Tibial artery (tissue), 4 donors: ENCODE data around the gene EIF3F.

ENCODE experiments used
- DNase-seq, 2 donors: peaks; one replicate each; pipeline ENCODE4 v3.0.0-alpha.2; 2019
- H3K27ac ChIP-seq, 2 donors: fragments of 200-600 bp; sonication (generic) in 1 of 2; 1 replicate in 1 of 2; 2 replicates in 1 of 2; pipeline ENCODE4 v1.5.1; 2018 to 2019; ENCODE audit warnings: mild to moderate bottlenecking in 1 of 2
- H3K27me3 ChIP-seq, 2 donors: fragments of 200-600 bp; sonication (generic) in 1 of 2; one replicate each; pipeline versions ENCODE4 v1.5.1 to v1.6.0; 2016 to 2019
- H3K36me3 ChIP-seq, 3 donors: fragments of 200-600 bp; sonication (generic) in 2 of 3; one replicate each; pipeline ENCODE4 v1.5.1; 2016 to 2019; ENCODE audit warnings: mild to moderate bottlenecking in 2 of 3
- H3K4me1 ChIP-seq, 4 donors: fragments of 200-600 bp; sonication (generic) in 2 of 4; 1 replicate in 3 of 4; 2 replicates in 1 of 4; pipeline ENCODE4 v1.5.1; 2016 to 2019
- H3K4me3 ChIP-seq, 2 donors: fragments of 200-600 bp; sonication (generic) in 1 of 2; 1 replicate in 1 of 2; 2 replicates in 1 of 2; pipeline ENCODE4 v1.5.1; 2018 to 2019; ENCODE audit warnings: mild to moderate bottlenecking in 2 of 2
- H3K9me3 ChIP-seq, 3 donors: fragments of 200-600 bp; sonication (generic) in 1 of 3; one replicate each; pipeline ENCODE4 v1.5.1; 2016 to 2019
- intact Hi-C: fragments of 100-400 bp; cut with DNase I; formaldehyde crosslinking; loops from one replicate; pipeline ENCODE4 v1.15.0; 2023; ENCODE audit warnings: low total_unique reads
- TF ChIP-seq, protein P1 (sequence below), 2 experiments: fragments of 200-600 bp in 1 of 2; fragments of 450-650 bp in 1 of 2; IDR thresholded peaks; one replicate each; pipeline ENCODE4 v1.5.1; 2017 to 2019; ENCODE audit warnings: antibody characterized with exemption in 2 of 2, mild to moderate bottlenecking in 1 of 2, moderate library complexity in 1 of 2

EIF3F gene

DNA sequence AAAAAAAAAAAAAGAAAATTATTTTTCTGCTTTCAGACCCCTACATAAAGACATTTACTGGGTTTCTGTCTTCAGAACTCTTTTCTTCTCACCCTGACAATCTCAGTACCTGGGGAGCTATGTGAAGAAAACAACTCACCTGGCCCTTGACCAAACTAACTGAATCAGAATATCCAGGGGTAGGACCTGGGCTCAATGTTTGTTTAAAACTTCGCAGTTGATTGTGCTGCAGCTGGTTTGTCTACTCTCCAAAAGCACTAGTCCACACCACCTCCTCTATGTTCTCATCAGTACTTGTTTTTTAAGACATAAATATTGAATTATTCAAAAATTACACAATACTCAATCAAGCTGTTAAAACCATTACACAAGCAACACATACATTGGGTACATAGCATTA lies 34.8 kb downstream of the EIF3F start:
- Histone ChIP-seq H3K9me3 (no peaks in the 10 kb centered on the region), H3K27ac (no peak overlapping the region), H3K27me3 (peaks cover 0 to 17% of the 10 kb centered on the region in 2 donors), H3K4me1 (peaks cover 0 to 26% (median 12%) of the 10 kb centered on the region in 4 donors), H3K36me3 (no peaks in the 10 kb centered on the region), H3K4me3 (no peak overlapping the region)
- no peak for DNase-seq
- intact Hi-C loops, result no loop called here
- TF ChIP-seq, protein P1, sequence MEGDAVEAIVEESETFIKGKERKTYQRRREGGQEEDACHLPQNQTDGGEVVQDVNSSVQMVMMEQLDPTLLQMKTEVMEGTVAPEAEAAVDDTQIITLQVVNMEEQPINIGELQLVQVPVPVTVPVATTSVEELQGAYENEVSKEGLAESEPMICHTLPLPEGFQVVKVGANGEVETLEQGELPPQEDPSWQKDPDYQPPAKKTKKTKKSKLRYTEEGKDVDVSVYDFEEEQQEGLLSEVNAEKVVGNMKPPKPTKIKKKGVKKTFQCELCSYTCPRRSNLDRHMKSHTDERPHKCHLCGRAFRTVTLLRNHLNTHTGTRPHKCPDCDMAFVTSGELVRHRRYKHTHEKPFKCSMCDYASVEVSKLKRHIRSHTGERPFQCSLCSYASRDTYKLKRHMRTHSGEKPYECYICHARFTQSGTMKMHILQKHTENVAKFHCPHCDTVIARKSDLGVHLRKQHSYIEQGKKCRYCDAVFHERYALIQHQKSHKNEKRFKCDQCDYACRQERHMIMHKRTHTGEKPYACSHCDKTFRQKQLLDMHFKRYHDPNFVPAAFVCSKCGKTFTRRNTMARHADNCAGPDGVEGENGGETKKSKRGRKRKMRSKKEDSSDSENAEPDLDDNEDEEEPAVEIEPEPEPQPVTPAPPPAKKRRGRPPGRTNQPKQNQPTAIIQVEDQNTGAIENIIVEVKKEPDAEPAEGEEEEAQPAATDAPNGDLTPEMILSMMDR (IDR thresholded peaks at IDR 0.05), result no peak

DNA sequence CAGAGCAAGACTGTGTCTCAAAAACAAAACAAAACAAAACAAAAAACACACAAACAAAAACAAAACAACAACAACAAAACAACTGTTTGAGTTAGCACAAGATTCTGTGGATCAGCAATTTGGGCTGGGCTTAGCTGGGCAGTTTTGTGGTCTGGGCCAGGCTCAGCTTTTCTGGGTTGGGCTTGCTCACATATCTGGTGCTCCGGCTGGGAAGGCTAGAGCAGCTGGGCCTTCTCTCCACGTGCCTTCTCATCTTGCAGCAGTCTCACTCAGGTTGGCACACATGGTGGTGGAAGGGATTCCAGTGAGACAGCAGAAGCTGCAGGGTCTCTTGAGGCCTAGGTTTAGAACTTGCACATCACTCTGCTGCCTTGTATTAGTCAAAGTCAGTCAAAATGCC lies 35.7 kb downstream of the EIF3F start:
- H3K27me3 ChIP-seq, result peaks cover 0 to 17% of the 10 kb centered on the region in 2 donors
- no peak for DNase-seq
- intact Hi-C loops, result no loop called here

DNA sequence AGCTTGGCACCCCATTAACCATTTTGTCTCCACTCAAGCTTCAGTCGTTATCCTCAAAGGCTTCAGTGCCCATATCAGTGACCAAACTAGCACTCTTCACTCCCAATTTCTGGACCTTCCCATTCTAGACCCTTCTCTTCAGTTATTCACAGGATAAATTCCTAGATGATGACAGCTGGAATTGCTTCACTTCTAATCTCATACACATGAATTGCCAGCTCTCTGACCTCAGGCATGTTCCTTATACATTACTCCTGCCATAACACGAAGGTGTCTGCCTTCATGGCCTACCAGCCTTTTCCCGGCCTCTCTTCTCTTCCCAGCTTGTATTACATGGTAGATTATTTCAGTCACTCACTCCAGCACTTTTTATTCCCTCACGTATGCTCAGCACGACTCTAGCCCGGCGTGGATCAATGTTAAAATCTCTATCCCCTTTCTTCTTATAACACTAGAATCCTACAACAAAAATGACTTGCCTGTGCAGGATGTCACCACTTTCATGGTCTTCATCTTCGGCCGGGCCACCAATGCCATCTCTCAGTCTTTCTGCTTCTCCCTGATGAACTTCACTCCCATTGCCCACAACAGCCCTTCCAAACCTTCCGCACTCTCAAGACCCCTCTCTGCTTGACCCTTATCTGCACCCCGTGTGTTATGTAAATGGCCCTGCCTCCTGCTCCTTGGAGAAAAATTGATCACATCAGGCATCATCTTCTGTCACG lies 36.9 kb downstream of the EIF3F start:
- DNase-seq, result no peak
- H3K4me3 ChIP-seq, result no peak overlapping the region
- intact Hi-C loops, result no loop called here
- H3K36me3 ChIP-seq, result no peaks in the 10 kb centered on the region
- no peak overlapping the region for H3K27ac ChIP-seq
- H3K9me3 ChIP-seq, result no peaks in the 10 kb centered on the region
- H3K27me3 ChIP-seq, result peaks cover 0 to 17% of the 10 kb centered on the region in 2 donors
- TF ChIP-seq, protein P1 (IDR thresholded peaks at IDR 0.05), result no peak
- peaks cover 0 to 14% (median 12%) of the 10 kb centered on the region in 4 donors for H3K4me1 ChIP-seq

More for the DNA sequence above, 35.7 kb downstream of the EIF3F start:
- Histone ChIP-seq H3K9me3 (no peaks in the 10 kb centered on the region), H3K36me3 (no peaks in the 10 kb centered on the region), H3K4me1 (peaks cover 0 to 25% (median 12%) of the 10 kb centered on the region in 4 donors), H3K27ac (no peak overlapping the region), H3K4me3 (no peak overlapping the region)
- TF ChIP-seq, protein P1 (IDR thresholded peaks at IDR 0.05), result no peak

DNA sequence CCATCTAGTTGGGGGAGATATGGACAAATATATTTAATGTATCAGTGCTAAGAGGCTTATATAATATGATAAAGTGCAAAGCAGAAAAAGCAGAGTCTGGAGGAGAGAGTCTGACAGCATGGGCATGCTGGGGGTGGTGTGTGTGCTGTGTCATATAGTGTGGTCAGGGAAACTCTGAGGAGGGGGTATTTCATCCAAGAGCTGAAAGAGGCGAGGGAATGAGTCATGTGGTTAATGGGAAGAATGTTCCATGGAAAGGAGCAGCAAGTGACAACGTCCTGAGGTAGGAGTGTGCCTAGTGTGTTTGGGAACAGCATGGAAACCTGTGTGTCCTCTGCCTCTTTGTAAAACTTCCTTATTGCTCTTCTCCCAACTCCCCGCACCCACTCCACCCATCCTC lies 38.0 kb downstream of the EIF3F start:
- Histone ChIP-seq H3K27ac (no peak overlapping the region), H3K4me1 (peaks cover 0 to 9% (median 4%) of the 10 kb centered on the region in 4 donors), H3K9me3 (no peaks in the 10 kb centered on the region), H3K36me3 (no peaks in the 10 kb centered on the region), H3K4me3 (no peak overlapping the region), H3K27me3 (peaks cover 0 to 16% of the 10 kb centered on the region in 2 donors)
- TF ChIP-seq, protein P1 (IDR thresholded peaks at IDR 0.05), result no peak
- DNase-seq, result no peak
- intact Hi-C loops, result no loop called here

DNA sequence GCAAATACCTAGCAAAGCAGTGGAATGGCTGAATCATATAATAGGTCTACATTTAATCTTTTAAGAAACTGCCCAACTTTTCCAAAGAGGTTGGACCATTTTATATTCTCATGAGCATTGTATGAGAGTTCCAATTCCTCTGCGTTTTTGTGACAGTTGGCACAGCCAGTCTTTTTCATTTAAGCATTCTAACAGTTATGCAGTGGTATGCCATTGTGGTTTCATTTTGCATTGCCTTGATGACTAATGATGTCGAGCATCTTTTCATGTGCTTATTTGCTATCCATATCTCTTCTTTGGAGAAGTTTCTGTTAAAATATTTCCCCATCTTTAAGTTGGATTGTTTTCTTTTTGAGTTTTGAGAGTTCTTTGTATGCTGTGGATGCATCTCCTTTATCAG lies 38.7 kb downstream of the EIF3F start:
- H3K4me1 ChIP-seq, result peaks cover 0 to 10% (median 2%) of the 10 kb centered on the region in 4 donors
- intact Hi-C loops, result no loop called here
- TF ChIP-seq, protein P1 (IDR thresholded peaks at IDR 0.05), result no peak
- peaks cover 0 to 18% of the 10 kb centered on the region in 2 donors for H3K27me3 ChIP-seq
- H3K4me3 ChIP-seq, result no peak overlapping the region
- no peaks in the 10 kb centered on the region for H3K36me3 ChIP-seq
- no peaks in the 10 kb centered on the region for H3K9me3 ChIP-seq
- DNase-seq, result no peak
- no peak overlapping the region for H3K27ac ChIP-seq
